AG08396 (cell line): ENCODE results near the gene HSD17B12.
A peak's percentile ranks its signal among the peaks of the same experiment; 100 is the strongest.

Source experiments
- DNase-seq: peaks from one replicate; pipeline ENCODE4 v3.0.0; 2012; ENCODE audit warnings: low spot score, mixed read lengths

HSD17B12 gene

GRCh38 chr11:43688394-43688793 is 7.9 kb downstream of the HSD17B12 start:
- no peak for DNase-seq

GRCh38 chr11:43689167-43689566 is 8.6 kb downstream of the HSD17B12 start:
- no peak for DNase-seq

GRCh38 chr11:43690929-43691725 is 10.6 kb downstream of the HSD17B12 start:
- DNase-seq, result no peak

GRCh38 chr11:43691806-43692205 is 11.3 kb downstream of the HSD17B12 start:
- DNase-seq, result no peak

- no peak for DNase-seq
These were observed 12.5 kb downstream of the HSD17B12 start for GRCh38 chr11:43693069-43693468.

GRCh38 chr11:43693731-43694130 is 13.2 kb downstream of the HSD17B12 start:
- no peak for DNase-seq

- no peak for DNase-seq
These were observed 13.9 kb downstream of the HSD17B12 start for GRCh38 chr11:43694477-43694876.

GRCh38 chr11:43697679-43698078 is 17.1 kb downstream of the HSD17B12 start:
- DNase-seq, result peak; percentile 8

- DNase-seq, result no peak
These were observed 19.3 kb downstream of the HSD17B12 start for GRCh38 chr11:43699870-43700269.

- DNase-seq, result no peak
These were observed 26.1 kb downstream of the HSD17B12 start for GRCh38 chr11:43706631-43707030.

GRCh38 chr11:43708776-43709175 is 28.2 kb downstream of the HSD17B12 start:
- DNase-seq, result no peak

- DNase-seq, result no peak
These were observed 29.2 kb downstream of the HSD17B12 start for GRCh38 chr11:43709689-43710088.

- peak; percentile 22 for DNase-seq
These were observed 32.1 kb downstream of the HSD17B12 start for GRCh38 chr11:43712676-43713075.

- DNase-seq, result no peak
These were observed 37.8 kb downstream of the HSD17B12 start for GRCh38 chr11:43718373-43718772.

GRCh38 chr11:43723617-43724016 is 43.1 kb downstream of the HSD17B12 start:
- DNase-seq, result no peak

- DNase-seq, result no peak
These were observed 51.7 kb downstream of the HSD17B12 start for GRCh38 chr11:43732225-43732624.

- DNase-seq, result no peak
These were observed 53.7 kb downstream of the HSD17B12 start for GRCh38 chr11:43734256-43734655.

GRCh38 chr11:43735115-43735514 is 54.6 kb downstream of the HSD17B12 start:
- DNase-seq, result no peak

GRCh38 chr11:43735961-43736360 is 55.4 kb downstream of the HSD17B12 start:
- DNase-seq, result peak; percentile 49

GRCh38 chr11:43736502-43737200 is 56.1 kb downstream of the HSD17B12 start:
- peak; percentile 29 for DNase-seq

- DNase-seq, result no peak
These were observed 56.7 kb downstream of the HSD17B12 start for GRCh38 chr11:43737201-43737590.

GRCh38 chr11:43738600-43739409 is 58.3 kb downstream of the HSD17B12 start:
- peak; percentile 61 for DNase-seq

- DNase-seq, result no peak
These were observed 66.1 kb downstream of the HSD17B12 start for GRCh38 chr11:43746670-43747069.
